T-helper 2 cell treated with Interferon-gamma antibody and Interleukin-4, amounts not matched to agents 5 μg/mL and 100 μg/mL, for 36 hours (primary cell): ENCODE measurements around the gene G6PC3.
"Not testable (repeated sequence)": the region's sequence is repeated elsewhere in the genome, so short reads cannot be mapped to it uniquely, and the experiment has no call there.

Experiments
- DNase-seq: peaks from one replicate; pipeline ENCODE4 v3.0.0; 2021; ENCODE audit warnings: low spot score
- H3K27ac Mint-ChIP-seq: one replicate; pipeline ENCODE4 v1.8.0; 2021; ENCODE audit warnings: mild to moderate bottlenecking, mixed read lengths
- H3K27me3 Mint-ChIP-seq: one replicate; pipeline ENCODE4 v1.8.0; 2021; ENCODE audit warnings: low read depth, mixed read lengths
- H3K36me3 Mint-ChIP-seq: one replicate; pipeline ENCODE4 v1.8.0; 2021; ENCODE audit warnings: low read depth, mixed read lengths
- H3K4me1 Mint-ChIP-seq: one replicate; pipeline ENCODE4 v1.8.0; 2021; ENCODE audit warnings: low read depth, mixed read lengths
- H3K4me3 Mint-ChIP-seq: one replicate; pipeline ENCODE4 v1.8.0; 2022; ENCODE audit warnings: mild to moderate bottlenecking, moderate library complexity, mixed read lengths
- H3K9me3 Mint-ChIP-seq: one replicate; pipeline ENCODE4 v1.8.0; 2021; ENCODE audit warnings: mixed read lengths

Gene G6PC3

GRCh38 chr17:44070455-44071197 is at the start of gene G6PC3:
Gene G6PC3, plus strand, starts transcription at chr17:44070735. Its CDS starts 231 bp downstream, at chr17:44070966.
- no peaks in the 10 kb centered on the region for H3K9me3 Mint-ChIP-seq
- H3K27ac Mint-ChIP-seq = peak within 1 kb of the TSS; percentile 93
- no peaks in the 10 kb centered on the region for H3K27me3 Mint-ChIP-seq
- H3K4me1 Mint-ChIP-seq = peaks cover 30% of the 10 kb centered on the region
- DNase-seq = peak; percentile 89
- peaks cover 1% of the 10 kb centered on the region for H3K36me3 Mint-ChIP-seq
- peak within 1 kb of the TSS; percentile 96 for H3K4me3 Mint-ChIP-seq

- DNase-seq, H3K4me3 Mint-ChIP-seq, H3K27me3 Mint-ChIP-seq, H3K9me3 Mint-ChIP-seq, H3K4me1 Mint-ChIP-seq, H3K36me3 Mint-ChIP-seq, H3K27ac Mint-ChIP-seq: not testable (repeated sequence)
Measured at GRCh38 chr17:44021227-44021626, 49.3 kb upstream of the G6PC3 start.

- Mint-ChIP-seq H3K27me3 (no peaks in the 10 kb centered on the region), H3K36me3 (peaks cover 2% of the 10 kb centered on the region), H3K4me1 (no peaks in the 10 kb centered on the region), H3K27ac (no peak overlapping the region), H3K4me3 (no peak overlapping the region), H3K9me3 (no peaks in the 10 kb centered on the region)
- DNase-seq = no peak
Measured at GRCh38 chr17:44022246-44022645, 48.3 kb upstream of the G6PC3 start.

GRCh38 chr17:44023545-44024270 is 46.8 kb upstream of the G6PC3 start:
- DNase-seq = no peak
- Mint-ChIP-seq H3K9me3 (no peaks in the 10 kb centered on the region), H3K27ac (no peak overlapping the region), H3K4me3 (no peak overlapping the region), H3K36me3 (peaks cover 2% of the 10 kb centered on the region), H3K27me3 (no peaks in the 10 kb centered on the region), H3K4me1 (no peaks in the 10 kb centered on the region)

GRCh38 chr17:44024271-44024663 is 46.3 kb upstream of the G6PC3 start:
- Mint-ChIP-seq H3K36me3 (peaks cover 4% of the 10 kb centered on the region), H3K4me1 (peaks cover 4% of the 10 kb centered on the region), H3K9me3 (no peaks in the 10 kb centered on the region), H3K27me3 (no peaks in the 10 kb centered on the region), H3K27ac (no peak overlapping the region), H3K4me3 (no peak overlapping the region)
- DNase-seq = no peak

- no peaks in the 10 kb centered on the region for H3K9me3 Mint-ChIP-seq
- H3K36me3 Mint-ChIP-seq = peaks cover 8% of the 10 kb centered on the region
- H3K27me3 Mint-ChIP-seq = no peaks in the 10 kb centered on the region
- no peak for DNase-seq
- H3K4me3 Mint-ChIP-seq = no peak overlapping the region
- H3K4me1 Mint-ChIP-seq = peaks cover 10% of the 10 kb centered on the region
- no peak overlapping the region for H3K27ac Mint-ChIP-seq
Measured at GRCh38 chr17:44024853-44025252, 45.7 kb upstream of the G6PC3 start.

- Mint-ChIP-seq H3K9me3 (no peaks in the 10 kb centered on the region), H3K36me3 (peaks cover 34% of the 10 kb centered on the region), H3K27ac (no peak overlapping the region), H3K27me3 (no peaks in the 10 kb centered on the region), H3K4me3 (no peak overlapping the region), H3K4me1 (peaks cover 13% of the 10 kb centered on the region)
- DNase-seq = no peak
Measured at GRCh38 chr17:44029736-44030135, 40.8 kb upstream of the G6PC3 start.

GRCh38 chr17:44030482-44030881 is 40.1 kb upstream of the G6PC3 start:
- H3K9me3 Mint-ChIP-seq = no peaks in the 10 kb centered on the region
- H3K4me3 Mint-ChIP-seq = no peak overlapping the region
- H3K27me3 Mint-ChIP-seq = no peaks in the 10 kb centered on the region
- H3K4me1 Mint-ChIP-seq = peaks cover 13% of the 10 kb centered on the region
- DNase-seq = no peak
- H3K36me3 Mint-ChIP-seq = peaks cover 34% of the 10 kb centered on the region
- no peak overlapping the region for H3K27ac Mint-ChIP-seq

- H3K9me3 Mint-ChIP-seq = no peaks in the 10 kb centered on the region
- peaks cover 45% of the 10 kb centered on the region for H3K36me3 Mint-ChIP-seq
- no peak overlapping the region for H3K4me3 Mint-ChIP-seq
- no peak overlapping the region for H3K27ac Mint-ChIP-seq
- DNase-seq = no peak
- H3K4me1 Mint-ChIP-seq = peaks cover 12% of the 10 kb centered on the region
- H3K27me3 Mint-ChIP-seq = no peaks in the 10 kb centered on the region
Measured at GRCh38 chr17:44033861-44034408, 36.6 kb upstream of the G6PC3 start.

GRCh38 chr17:44034688-44035087 is 35.8 kb upstream of the G6PC3 start:
- H3K4me1 Mint-ChIP-seq, H3K27ac Mint-ChIP-seq, H3K27me3 Mint-ChIP-seq, H3K9me3 Mint-ChIP-seq, H3K4me3 Mint-ChIP-seq, DNase-seq: not testable (repeated sequence)
- H3K36me3 Mint-ChIP-seq = peaks cover 42% of the 10 kb centered on the region

GRCh38 chr17:44037471-44037870 is 33.1 kb upstream of the G6PC3 start:
- H3K9me3 Mint-ChIP-seq = no peaks in the 10 kb centered on the region
- H3K4me1 Mint-ChIP-seq = peaks cover 11% of the 10 kb centered on the region
- DNase-seq = no peak
- no peaks in the 10 kb centered on the region for H3K27me3 Mint-ChIP-seq
- H3K36me3 Mint-ChIP-seq = peaks cover 37% of the 10 kb centered on the region
- no peak overlapping the region for H3K4me3 Mint-ChIP-seq
- no peak overlapping the region for H3K27ac Mint-ChIP-seq

GRCh38 chr17:44038604-44039011 is 31.9 kb upstream of the G6PC3 start:
- Mint-ChIP-seq H3K27me3 (no peaks in the 10 kb centered on the region), H3K9me3 (no peaks in the 10 kb centered on the region), H3K4me3 (no peak overlapping the region), H3K27ac (no peak overlapping the region), H3K36me3 (peaks cover 32% of the 10 kb centered on the region), H3K4me1 (peaks cover 11% of the 10 kb centered on the region)
- no peak for DNase-seq

GRCh38 chr17:44039829-44040635 is 30.5 kb upstream of the G6PC3 start:
- Mint-ChIP-seq H3K27ac (peak overlapping the region; percentile 38), H3K4me1 (peaks cover 13% of the 10 kb centered on the region), H3K27me3 (no peaks in the 10 kb centered on the region), H3K36me3 (peaks cover 24% of the 10 kb centered on the region), H3K4me3 (peak overlapping the region; percentile 21), H3K9me3 (no peaks in the 10 kb centered on the region)
- DNase-seq = no peak

- Mint-ChIP-seq H3K36me3 (peaks cover 25% of the 10 kb centered on the region), H3K27me3 (no peaks in the 10 kb centered on the region), H3K4me1 (peaks cover 15% of the 10 kb centered on the region), H3K4me3 (no peak overlapping the region), H3K9me3 (no peaks in the 10 kb centered on the region), H3K27ac (no peak overlapping the region)
- no peak for DNase-seq
Measured at GRCh38 chr17:44043272-44043696, 27.3 kb upstream of the G6PC3 start.
